GM12874 (cell line): Measurements from ENCODE around the gene PDE9A.

ENCODE experiments used
- CTCF ChIP-seq: IDR thresholded peaks from 2 replicates; pipeline ENCODE4 v1.5.1; 2011; ENCODE audit warnings: low read depth, mild to moderate bottlenecking, control low read depth, low read length, moderate library complexity; ENCODE audit not compliant: insufficient read depth

PDE9A gene

GRCh38 chr21:42656872-42657271 lies 3.5 kb downstream of the PDE9A start:
- no peak for TF ChIP-seq CTCF

DNA sequence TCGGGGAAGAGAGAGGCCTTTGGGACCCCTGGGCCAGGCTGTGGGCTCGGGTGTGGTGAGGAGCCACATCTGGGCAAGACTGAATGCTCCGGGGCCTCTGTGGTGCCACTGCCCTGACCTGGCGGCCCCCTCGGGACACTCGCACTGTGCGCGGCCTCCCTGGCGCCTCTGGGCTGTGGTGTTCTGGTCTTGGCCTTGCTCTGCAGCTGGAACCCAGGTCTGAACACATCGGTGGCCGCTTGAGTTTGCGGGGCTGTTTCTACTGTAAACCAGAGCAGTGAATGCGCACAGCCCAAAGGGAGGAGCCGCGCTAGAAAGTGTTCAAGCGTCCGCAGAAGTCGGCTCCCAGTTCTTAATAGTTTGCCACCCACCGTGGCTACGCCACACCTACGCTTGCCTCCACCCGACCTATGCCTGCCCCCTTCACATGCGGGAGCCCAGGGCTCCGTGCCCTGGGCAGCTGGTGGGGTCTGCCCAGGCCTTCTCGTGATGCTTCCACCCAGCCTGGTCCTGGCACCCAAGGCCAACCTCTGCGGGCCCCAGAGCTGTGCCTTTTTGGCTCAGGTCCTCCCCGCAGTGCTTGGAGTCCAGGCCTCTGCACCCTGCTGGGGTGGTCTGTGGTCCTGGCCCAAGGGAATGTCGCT lies 4.4 kb downstream of the PDE9A start:
- no peak for TF ChIP-seq CTCF

DNA sequence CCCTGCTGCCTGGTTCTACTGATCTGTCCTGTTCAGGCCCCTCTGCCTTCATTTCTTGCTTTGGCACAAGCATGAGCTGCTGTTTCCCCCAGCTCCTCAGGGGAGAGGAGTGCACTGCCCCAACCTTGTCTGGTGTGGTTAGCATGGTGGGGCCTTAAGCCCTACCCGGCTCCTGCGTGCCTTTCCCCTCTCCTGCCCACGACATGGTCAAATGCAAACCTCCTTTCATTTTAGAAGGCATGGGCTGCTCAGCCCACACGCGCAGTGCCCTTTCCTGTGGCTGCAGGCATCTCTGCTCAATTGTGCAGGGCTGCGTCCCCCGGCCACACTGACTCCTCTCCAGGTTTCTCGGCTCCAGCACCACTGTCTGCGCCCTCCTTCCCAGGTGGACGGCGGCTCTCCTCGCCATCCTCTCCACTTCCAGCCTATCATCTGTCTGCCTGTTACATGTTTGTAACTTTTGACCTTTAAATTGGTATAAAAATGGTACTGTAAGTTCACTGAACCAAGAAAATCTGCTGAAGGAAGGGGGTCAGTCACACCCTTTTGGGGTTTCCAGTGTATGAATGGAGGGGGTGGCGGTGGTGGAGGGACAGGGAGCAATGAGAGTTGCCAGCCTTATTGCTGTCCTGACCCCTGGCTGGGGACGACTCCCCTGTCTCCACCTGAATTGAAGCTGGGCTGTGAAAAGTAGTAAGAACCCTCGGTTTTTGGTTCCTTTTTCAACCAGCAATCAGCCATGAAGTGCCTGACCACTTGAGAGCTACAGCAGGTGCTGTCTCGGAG lies 5.1 kb downstream of the PDE9A start:
- TF ChIP-seq CTCF, result no peak

DNA sequence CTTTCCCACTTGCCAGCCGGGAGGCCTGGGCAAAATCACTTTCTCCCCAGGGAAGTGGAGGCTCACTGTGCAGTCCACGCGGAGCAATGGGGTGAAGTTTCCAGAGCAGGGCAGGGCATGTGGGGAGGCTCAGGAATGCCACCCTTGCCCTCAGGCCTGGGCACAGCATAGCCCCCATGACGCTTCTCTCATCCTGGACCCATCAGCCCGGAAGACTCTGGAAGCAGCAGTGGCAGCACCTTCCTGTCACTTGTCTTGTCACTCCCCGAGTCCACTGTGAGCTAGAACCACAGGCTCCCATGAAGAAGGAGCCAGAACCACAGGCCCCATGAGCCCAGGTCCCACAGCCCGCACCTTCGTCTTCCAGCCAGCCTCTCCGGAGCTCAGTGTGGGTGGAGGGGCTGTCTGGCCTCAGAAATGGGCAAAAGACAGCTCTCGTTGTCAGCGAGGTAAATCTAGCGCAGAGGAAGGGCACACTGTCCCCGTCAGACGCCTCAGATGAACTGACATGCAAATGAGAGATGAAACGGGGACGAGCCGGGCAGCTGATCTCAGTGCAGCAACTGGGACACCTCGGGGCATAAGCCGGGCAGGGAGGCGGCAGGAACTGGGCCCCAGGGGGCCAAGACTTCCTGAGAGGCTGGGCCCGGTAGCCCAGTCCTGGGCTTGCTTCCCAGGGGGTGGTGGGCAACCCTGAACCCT lies 6.1 kb downstream of the PDE9A start:
- TF ChIP-seq CTCF, result no peak

- no peak for TF ChIP-seq CTCF
Observed at GRCh38 chr21:42660118-42660470, 6.7 kb downstream of the PDE9A start.

GRCh38 chr21:42661688-42662429 lies 8.4 kb downstream of the PDE9A start:
- TF ChIP-seq CTCF, result no peak
